AG08396 (cell line): Measurements from ENCODE around the gene SEC16A.

Experiments
- DNase-seq: peaks from one replicate; pipeline ENCODE4 v3.0.0; 2012; ENCODE audit warnings: low spot score, mixed read lengths

SEC16A gene

GRCh38 chr9:136482793-136483588 is at the start of gene SEC16A:
Gene SEC16A (minus strand): TSS chr9:136483040. CDS start chr9:136477615, 5,425 bp downstream.
- peak; percentile 98 for DNase-seq

GRCh38 chr9:136531904-136532798 is 49.3 kb upstream of the SEC16A start:
- no peak for DNase-seq

- DNase-seq, result no peak
These were observed 48.5 kb upstream of the SEC16A start for GRCh38 chr9:136531186-136531903.

- DNase-seq, result no peak
These were observed 47.7 kb upstream of the SEC16A start for GRCh38 chr9:136530461-136531089.

- no peak for DNase-seq
These were observed 46.9 kb upstream of the SEC16A start for GRCh38 chr9:136529516-136530460.

GRCh38 chr9:136528716-136529341 is 46.0 kb upstream of the SEC16A start:
- no peak for DNase-seq

- peak; percentile 85 for DNase-seq
These were observed 45.2 kb upstream of the SEC16A start for GRCh38 chr9:136527721-136528710.

GRCh38 chr9:136527131-136527530 is 44.3 kb upstream of the SEC16A start:
- no peak for DNase-seq

GRCh38 chr9:136526625-136527066 is 43.8 kb upstream of the SEC16A start:
- no peak for DNase-seq

GRCh38 chr9:136525841-136526499 is 43.1 kb upstream of the SEC16A start:
- DNase-seq, result no peak

GRCh38 chr9:136525207-136525606 is 42.4 kb upstream of the SEC16A start:
- no peak for DNase-seq

- DNase-seq, result no peak
These were observed 39.7 kb upstream of the SEC16A start for GRCh38 chr9:136522314-136523237.

- DNase-seq, result no peak
These were observed 38.7 kb upstream of the SEC16A start for GRCh38 chr9:136521537-136521936.

GRCh38 chr9:136520053-136520540 is 37.3 kb upstream of the SEC16A start:
- no peak for DNase-seq

- no peak for DNase-seq
These were observed 36.6 kb upstream of the SEC16A start for GRCh38 chr9:136519263-136520052.

GRCh38 chr9:136518623-136519022 is 35.8 kb upstream of the SEC16A start:
- DNase-seq, result no peak
